ENCODE data around the gene ACSS1. TPM values are rescaled to one million over a fixed set of nuclear protein-coding genes. Genes with fewer than 3 reads are reported as not detected.

ACSS1 gene
- total RNA-seq, 1 donor: 1.4 TPM

DNA sequence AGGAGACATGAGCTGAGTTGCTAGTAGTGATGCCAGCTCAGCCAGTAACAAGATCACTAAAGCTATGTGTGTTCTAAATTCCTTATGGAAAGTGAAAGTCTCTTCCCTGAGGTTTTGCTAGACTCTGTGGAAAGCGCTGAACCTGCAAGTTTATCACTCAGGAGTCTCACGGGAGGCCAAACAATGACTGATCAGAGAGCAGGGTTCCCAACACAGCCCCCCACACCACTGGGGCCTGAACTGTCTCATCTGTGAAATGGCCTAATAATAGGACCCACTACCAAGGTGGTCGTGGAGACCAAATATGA is 19.9 kb downstream of the ACSS1 start:
- Histone ChIP-seq H3K27ac (ENCODE audit: low read depth, low read length) (no peak overlapping the region), H3K4me2 (ENCODE audit: insufficient read depth, low read length) (peak overlapping the region; percentile 20)

DNA sequence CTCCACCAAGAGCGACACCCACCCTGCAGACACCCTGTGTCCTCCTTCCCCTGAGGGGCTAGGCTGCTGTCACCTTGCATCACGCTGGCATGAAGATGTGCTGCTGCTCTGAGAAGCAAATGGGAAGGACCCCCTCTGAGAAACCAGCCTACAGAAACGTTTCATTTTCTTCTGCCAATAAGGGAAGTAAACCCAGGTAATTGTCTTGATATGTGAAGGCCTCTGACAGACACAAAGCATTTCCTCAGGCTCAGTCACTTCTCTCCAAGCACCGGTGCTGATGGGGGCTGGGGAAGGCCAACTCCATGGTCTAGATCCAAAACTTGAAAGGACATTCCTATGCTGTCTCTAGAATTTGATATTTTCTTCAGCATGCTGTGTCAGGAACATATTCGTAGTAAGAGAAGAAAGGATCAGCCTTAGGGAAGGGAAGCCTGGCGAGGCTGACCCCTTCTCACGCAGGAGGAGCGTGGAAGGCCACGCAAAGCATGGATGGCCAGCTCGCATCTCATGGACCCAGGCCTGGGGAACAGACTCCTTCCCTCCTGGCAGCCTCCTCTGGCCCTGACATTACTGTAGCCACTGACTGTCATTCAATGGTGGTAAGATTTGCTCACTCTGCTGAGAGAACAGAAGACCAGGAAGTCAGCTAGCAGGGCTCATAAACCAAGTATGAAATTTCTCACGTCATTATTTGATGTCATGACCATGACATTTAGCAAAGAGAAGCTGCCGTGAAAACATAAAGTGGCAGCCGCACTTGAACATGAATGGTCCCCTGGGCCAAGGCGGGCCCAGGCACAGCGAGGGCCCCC is 20.4 kb downstream of the ACSS1 start:
- no peaks in the 10 kb centered on the region for H4K20me1 ChIP-seq (ENCODE audit: insufficient read depth, low read length)
- no peaks in the 10 kb centered on the region for H3K36me3 ChIP-seq (ENCODE audit: insufficient read depth, low read length)
- no peaks in the 10 kb centered on the region for H3K9me3 ChIP-seq (ENCODE audit: low read depth, low read length)
- peaks cover 10% of the 10 kb centered on the region for H3K4me1 ChIP-seq (ENCODE audit: insufficient read depth, low read length)
- no peaks in the 10 kb centered on the region for H3K79me2 ChIP-seq (ENCODE audit: insufficient read depth, low read length)
- TF ChIP-seq, protein P1, sequence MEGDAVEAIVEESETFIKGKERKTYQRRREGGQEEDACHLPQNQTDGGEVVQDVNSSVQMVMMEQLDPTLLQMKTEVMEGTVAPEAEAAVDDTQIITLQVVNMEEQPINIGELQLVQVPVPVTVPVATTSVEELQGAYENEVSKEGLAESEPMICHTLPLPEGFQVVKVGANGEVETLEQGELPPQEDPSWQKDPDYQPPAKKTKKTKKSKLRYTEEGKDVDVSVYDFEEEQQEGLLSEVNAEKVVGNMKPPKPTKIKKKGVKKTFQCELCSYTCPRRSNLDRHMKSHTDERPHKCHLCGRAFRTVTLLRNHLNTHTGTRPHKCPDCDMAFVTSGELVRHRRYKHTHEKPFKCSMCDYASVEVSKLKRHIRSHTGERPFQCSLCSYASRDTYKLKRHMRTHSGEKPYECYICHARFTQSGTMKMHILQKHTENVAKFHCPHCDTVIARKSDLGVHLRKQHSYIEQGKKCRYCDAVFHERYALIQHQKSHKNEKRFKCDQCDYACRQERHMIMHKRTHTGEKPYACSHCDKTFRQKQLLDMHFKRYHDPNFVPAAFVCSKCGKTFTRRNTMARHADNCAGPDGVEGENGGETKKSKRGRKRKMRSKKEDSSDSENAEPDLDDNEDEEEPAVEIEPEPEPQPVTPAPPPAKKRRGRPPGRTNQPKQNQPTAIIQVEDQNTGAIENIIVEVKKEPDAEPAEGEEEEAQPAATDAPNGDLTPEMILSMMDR (IDR thresholded peaks at IDR 0.05; ENCODE audit: extremely low read depth, low read depth, low read length): no peak
- peak overlapping the region; percentile 44 for H2AFZ ChIP-seq (ENCODE audit: low read length)
- H3K27me3 ChIP-seq (ENCODE audit: insufficient read depth, low read length): no peaks in the 10 kb centered on the region
- peak; percentile 83 for DNase-seq (ENCODE audit: insufficient read length, low spot score, missing footprints)
- peak overlapping the region; percentile 29 for H3K4me3 ChIP-seq (ENCODE audit: insufficient read depth, low read length)
- H3K27ac ChIP-seq (ENCODE audit: low read depth, low read length): no peak overlapping the region
- H3K4me2 ChIP-seq (ENCODE audit: insufficient read depth, low read length): peak overlapping the region; percentile 20

More for the DNA sequence above, 19.9 kb downstream of the ACSS1 start:
- H3K4me1 ChIP-seq (ENCODE audit: insufficient read depth, low read length): peaks cover 10% of the 10 kb centered on the region
- H3K4me3 ChIP-seq (ENCODE audit: insufficient read depth, low read length): peak overlapping the region; percentile 29
- TF ChIP-seq, protein P1 (IDR thresholded peaks at IDR 0.05; ENCODE audit: extremely low read depth, low read depth, low read length): no peak
- DNase-seq (ENCODE audit: insufficient read length, low spot score, missing footprints): no peak
- peak overlapping the region; percentile 44 for H2AFZ ChIP-seq (ENCODE audit: low read length)
- H3K79me2 ChIP-seq (ENCODE audit: insufficient read depth, low read length): no peaks in the 10 kb centered on the region
- H3K9me3 ChIP-seq (ENCODE audit: low read depth, low read length): no peaks in the 10 kb centered on the region
- H4K20me1 ChIP-seq (ENCODE audit: insufficient read depth, low read length): no peaks in the 10 kb centered on the region
- no peaks in the 10 kb centered on the region for H3K27me3 ChIP-seq (ENCODE audit: insufficient read depth, low read length)
- no peaks in the 10 kb centered on the region for H3K36me3 ChIP-seq (ENCODE audit: insufficient read depth, low read length)

DNA sequence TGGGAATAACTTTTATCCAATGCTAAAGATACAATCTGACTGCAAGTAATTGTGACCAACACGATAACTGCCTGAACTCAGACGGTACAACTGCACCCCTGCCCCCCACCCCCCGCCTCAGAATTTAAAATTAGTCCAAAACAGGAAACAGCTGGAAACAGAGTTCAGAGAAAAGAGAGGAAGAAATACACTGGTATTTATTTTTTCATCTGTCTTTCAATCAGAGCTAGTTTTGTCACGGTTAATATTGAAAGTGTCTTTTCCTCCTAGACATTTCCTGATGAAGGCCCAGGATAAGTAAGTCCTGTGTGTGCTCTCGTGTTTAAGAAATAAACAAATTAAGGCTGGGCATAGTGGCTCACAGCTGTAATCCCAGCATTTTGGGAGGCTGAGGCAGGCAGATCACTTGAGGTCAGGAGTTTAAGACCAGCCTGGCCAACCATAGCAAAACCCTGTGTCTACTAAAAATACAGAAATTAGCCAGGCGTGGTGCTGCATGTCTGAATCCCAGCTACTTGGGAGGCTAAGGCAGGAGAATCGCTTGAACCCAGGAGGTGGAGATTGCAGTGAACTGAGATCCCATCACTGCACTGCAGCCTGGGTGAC is 21.5 kb downstream of the ACSS1 start:
- no peak for DNase-seq (ENCODE audit: insufficient read length, low spot score, missing footprints)
- H3K27me3 ChIP-seq (ENCODE audit: insufficient read depth, low read length): no peaks in the 10 kb centered on the region
- TF ChIP-seq, protein P1 (IDR thresholded peaks at IDR 0.05; ENCODE audit: extremely low read depth, low read depth, low read length): no peak
- no peak overlapping the region for H2AFZ ChIP-seq (ENCODE audit: low read length)
- H3K79me2 ChIP-seq (ENCODE audit: insufficient read depth, low read length): no peaks in the 10 kb centered on the region
- H3K9me3 ChIP-seq (ENCODE audit: low read depth, low read length): no peaks in the 10 kb centered on the region
- no peaks in the 10 kb centered on the region for H3K36me3 ChIP-seq (ENCODE audit: insufficient read depth, low read length)
- H3K4me1 ChIP-seq (ENCODE audit: insufficient read depth, low read length): peaks cover 10% of the 10 kb centered on the region
- H3K4me2 ChIP-seq (ENCODE audit: insufficient read depth, low read length): no peak overlapping the region
- no peaks in the 10 kb centered on the region for H4K20me1 ChIP-seq (ENCODE audit: insufficient read depth, low read length)
- H3K27ac ChIP-seq (ENCODE audit: low read depth, low read length): no peak overlapping the region
- H3K4me3 ChIP-seq (ENCODE audit: insufficient read depth, low read length): no peak overlapping the region

DNA sequence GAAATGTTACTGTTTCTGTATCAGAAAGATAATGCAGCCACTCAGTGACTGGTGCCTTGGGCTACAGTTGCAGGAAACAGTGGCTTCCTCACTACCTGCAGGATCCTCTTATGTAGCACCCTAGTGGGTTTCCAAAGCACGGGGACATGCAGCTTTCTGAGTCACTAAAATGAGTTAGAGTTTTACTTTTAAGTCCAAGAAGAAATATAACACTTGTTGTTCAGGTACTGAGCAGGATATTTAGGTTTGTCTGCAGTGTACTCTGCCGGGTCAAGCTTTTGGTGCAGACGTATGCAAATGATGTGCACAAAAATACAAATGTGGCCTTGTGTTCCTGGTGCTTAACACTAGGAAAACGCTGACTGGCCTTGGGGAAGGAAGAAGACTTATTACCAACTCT is 22.0 kb downstream of the ACSS1 start:
- TF ChIP-seq, protein P1 (IDR thresholded peaks at IDR 0.05; ENCODE audit: extremely low read depth, low read depth, low read length): no peak
- Histone ChIP-seq H3K36me3 (ENCODE audit: insufficient read depth, low read length) (no peaks in the 10 kb centered on the region), H4K20me1 (ENCODE audit: insufficient read depth, low read length) (no peaks in the 10 kb centered on the region), H3K27me3 (ENCODE audit: insufficient read depth, low read length) (no peaks in the 10 kb centered on the region), H3K27ac (ENCODE audit: low read depth, low read length) (no peak overlapping the region), H3K4me1 (ENCODE audit: insufficient read depth, low read length) (peaks cover 10% of the 10 kb centered on the region), H3K4me2 (ENCODE audit: insufficient read depth, low read length) (no peak overlapping the region), H2AFZ (ENCODE audit: low read length) (no peak overlapping the region), H3K79me2 (ENCODE audit: insufficient read depth, low read length) (no peaks in the 10 kb centered on the region), H3K4me3 (ENCODE audit: insufficient read depth, low read length) (no peak overlapping the region), H3K9me3 (ENCODE audit: low read depth, low read length) (no peaks in the 10 kb centered on the region)
- DNase-seq (ENCODE audit: insufficient read length, low spot score, missing footprints): no peak
